ENCODE results near the gene CORO1C.
A peak's percentile ranks its signal among the peaks of the same experiment; 100 is the strongest.

CORO1C gene

GRCh38 chr12:108693186-108693730 lies 38.1 kb downstream of the CORO1C start:
- peaks cover 10% of the 10 kb centered on the region; the same call in 1 of the 2 replicates for H3K36me3 ChIP-seq (ENCODE audit: insufficient read depth, low read length)
- H4K20me1 ChIP-seq (ENCODE audit: insufficient read depth, low read length) = 0 out of 2 replicates have a peak, but pooled peaks cover 6% of the 10 kb centered on the region
- no peak overlapping the region for H3K4me3 ChIP-seq (ENCODE audit: low read depth in 1 of 2, low read length in 2 of 2)
- no peak overlapping the region for H2AFZ ChIP-seq (ENCODE audit: low read depth, low read length)
- ATAC-seq (ENCODE audit: insufficient read depth, low read depth) = no peak
- H3K4me1 ChIP-seq (ENCODE audit: insufficient read depth, low read length) = peaks cover 86% of the 10 kb centered on the region
- peaks cover 57% of the 10 kb centered on the region for H3K79me2 ChIP-seq (ENCODE audit: insufficient read depth, low read length)
- H3K9ac ChIP-seq (ENCODE audit: low read depth, low read length) = no peak overlapping the region
- peak overlapping the region; percentile 1; the same call in 1 of the 2 replicates for H3K27ac ChIP-seq (ENCODE audit: low read length)
- H3K9me3 ChIP-seq (ENCODE audit: insufficient read depth, low read length, severe bottlenecking) = no peaks in the 10 kb centered on the region
- TF ChIP-seq EZH2 (IDR thresholded peaks at IDR 0.05; ENCODE audit: borderline replicate concordance, low read depth, low read length, severe bottlenecking) = no peak
- TF ChIP-seq, protein P1, sequence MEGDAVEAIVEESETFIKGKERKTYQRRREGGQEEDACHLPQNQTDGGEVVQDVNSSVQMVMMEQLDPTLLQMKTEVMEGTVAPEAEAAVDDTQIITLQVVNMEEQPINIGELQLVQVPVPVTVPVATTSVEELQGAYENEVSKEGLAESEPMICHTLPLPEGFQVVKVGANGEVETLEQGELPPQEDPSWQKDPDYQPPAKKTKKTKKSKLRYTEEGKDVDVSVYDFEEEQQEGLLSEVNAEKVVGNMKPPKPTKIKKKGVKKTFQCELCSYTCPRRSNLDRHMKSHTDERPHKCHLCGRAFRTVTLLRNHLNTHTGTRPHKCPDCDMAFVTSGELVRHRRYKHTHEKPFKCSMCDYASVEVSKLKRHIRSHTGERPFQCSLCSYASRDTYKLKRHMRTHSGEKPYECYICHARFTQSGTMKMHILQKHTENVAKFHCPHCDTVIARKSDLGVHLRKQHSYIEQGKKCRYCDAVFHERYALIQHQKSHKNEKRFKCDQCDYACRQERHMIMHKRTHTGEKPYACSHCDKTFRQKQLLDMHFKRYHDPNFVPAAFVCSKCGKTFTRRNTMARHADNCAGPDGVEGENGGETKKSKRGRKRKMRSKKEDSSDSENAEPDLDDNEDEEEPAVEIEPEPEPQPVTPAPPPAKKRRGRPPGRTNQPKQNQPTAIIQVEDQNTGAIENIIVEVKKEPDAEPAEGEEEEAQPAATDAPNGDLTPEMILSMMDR (IDR thresholded peaks at IDR 0.05; ENCODE audit: borderline replicate concordance, extremely low read depth, low read length, poor library complexity, severe bottlenecking) = no peak
- DNase-seq = no peak
- H3K27me3 ChIP-seq (ENCODE audit: insufficient read depth, low read length, poor library complexity) = no peaks in the 10 kb centered on the region
- no peak overlapping the region for H3K4me2 ChIP-seq (ENCODE audit: insufficient read depth, low read length)

DNA sequence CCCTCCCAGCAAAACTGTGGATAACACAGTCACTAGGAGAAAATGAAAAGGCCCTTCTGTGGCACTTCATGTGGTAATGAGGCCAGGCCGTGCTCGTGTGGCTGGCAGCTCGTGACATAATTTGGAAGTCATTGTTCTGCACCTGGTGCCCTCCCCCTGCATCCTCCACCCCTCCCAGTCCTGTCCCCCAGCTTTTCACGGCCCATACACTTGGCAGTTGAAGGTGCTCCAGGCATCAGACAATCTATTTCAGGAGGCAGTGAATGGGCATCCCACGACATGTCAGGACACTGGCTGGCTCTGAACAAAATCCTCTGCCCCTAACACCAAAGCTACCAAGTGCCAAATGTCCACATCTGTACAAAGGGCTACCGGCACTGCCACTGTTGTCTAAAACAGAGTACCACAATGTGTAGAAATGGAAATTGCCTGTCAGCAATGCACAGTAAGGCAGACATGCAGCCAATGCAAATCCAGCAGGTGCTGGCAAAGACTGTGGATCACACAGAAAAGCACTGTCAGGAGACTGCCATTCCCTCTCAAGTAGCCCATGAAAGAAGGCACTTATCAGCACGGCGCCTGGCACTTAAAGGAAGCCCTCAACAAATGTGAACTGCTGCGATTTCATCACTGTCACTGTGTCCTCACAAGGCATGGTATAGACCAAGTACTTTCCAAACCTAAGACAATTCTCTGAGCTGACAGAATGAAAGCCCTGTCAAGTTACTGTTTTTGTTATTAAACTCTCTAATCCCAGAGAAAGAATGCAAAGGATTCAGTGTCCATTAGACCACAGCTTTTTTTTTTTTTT lies 39.1 kb downstream of the CORO1C start:
- peak overlapping the region; percentile 79 for H3K4me2 ChIP-seq (ENCODE audit: insufficient read depth, low read length)
- H4K20me1 ChIP-seq (ENCODE audit: insufficient read depth, low read length) = 0 out of 2 replicates have a peak, but pooled peaks cover 3% of the 10 kb centered on the region
- peaks cover 60% of the 10 kb centered on the region for H3K79me2 ChIP-seq (ENCODE audit: insufficient read depth, low read length)
- H3K4me1 ChIP-seq (ENCODE audit: insufficient read depth, low read length) = peaks cover 80% of the 10 kb centered on the region
- H3K4me3 ChIP-seq (ENCODE audit: low read depth in 1 of 2, low read length in 2 of 2) = peak overlapping the region in 1 of 2 experiments; percentile 58; a peak in 2 of 4 replicates
- H3K36me3 ChIP-seq (ENCODE audit: insufficient read depth, low read length) = peaks cover 10% of the 10 kb centered on the region; the same call in 1 of the 2 replicates
- ATAC-seq (ENCODE audit: insufficient read depth, low read depth) (peak; percentile 44), DNase-seq (peak; percentile 69)
- H3K27ac ChIP-seq (ENCODE audit: low read length) = peak overlapping the region; percentile 75
- TF ChIP-seq, protein P1 (IDR thresholded peaks at IDR 0.05; ENCODE audit: borderline replicate concordance, extremely low read depth, low read length, poor library complexity, severe bottlenecking) = no peak
- no peak for TF ChIP-seq EZH2 (IDR thresholded peaks at IDR 0.05; ENCODE audit: borderline replicate concordance, low read depth, low read length, severe bottlenecking)
- no peaks in the 10 kb centered on the region for H3K27me3 ChIP-seq (ENCODE audit: insufficient read depth, low read length, poor library complexity)
- no peaks in the 10 kb centered on the region for H3K9me3 ChIP-seq (ENCODE audit: insufficient read depth, low read length, severe bottlenecking)
- H2AFZ ChIP-seq (ENCODE audit: low read depth, low read length) = peak overlapping the region; percentile 84
- H3K9ac ChIP-seq (ENCODE audit: low read depth, low read length) = peak overlapping the region; percentile 56

GRCh38 chr12:108691175-108691997 lies 39.9 kb downstream of the CORO1C start:
- peak overlapping the region; percentile 6 to 58; a peak in 3 of 4 replicates for H3K4me3 ChIP-seq (ENCODE audit: low read depth in 1 of 2, low read length in 2 of 2)
- peak overlapping the region; percentile 84 for H2AFZ ChIP-seq (ENCODE audit: low read depth, low read length)
- DNase-seq (peak; percentile 80), ATAC-seq (ENCODE audit: insufficient read depth, low read depth) (peak; percentile 64)
- H3K36me3 ChIP-seq (ENCODE audit: insufficient read depth, low read length) = peaks cover 10% of the 10 kb centered on the region; the same call in 1 of the 2 replicates
- H3K4me1 ChIP-seq (ENCODE audit: insufficient read depth, low read length) = peaks cover 72% of the 10 kb centered on the region
- H3K27ac ChIP-seq (ENCODE audit: low read length) = peak overlapping the region; percentile 75
- TF ChIP-seq EZH2 (IDR thresholded peaks at IDR 0.05; ENCODE audit: borderline replicate concordance, low read depth, low read length, severe bottlenecking) = no peak
- TF ChIP-seq, protein P1 (IDR thresholded peaks at IDR 0.05; ENCODE audit: borderline replicate concordance, extremely low read depth, low read length, poor library complexity, severe bottlenecking) = peak; percentile 28
- peak overlapping the region; percentile 79 for H3K4me2 ChIP-seq (ENCODE audit: insufficient read depth, low read length)
- H3K9me3 ChIP-seq (ENCODE audit: insufficient read depth, low read length, severe bottlenecking) = no peaks in the 10 kb centered on the region
- peak overlapping the region; percentile 56 for H3K9ac ChIP-seq (ENCODE audit: low read depth, low read length)
- peaks cover 68% of the 10 kb centered on the region for H3K79me2 ChIP-seq (ENCODE audit: insufficient read depth, low read length)
- H3K27me3 ChIP-seq (ENCODE audit: insufficient read depth, low read length, poor library complexity) = no peaks in the 10 kb centered on the region
- H4K20me1 ChIP-seq (ENCODE audit: insufficient read depth, low read length) = 0 out of 2 replicates have a peak, but pooled peaks cover 3% of the 10 kb centered on the region

All from DND-41 (cell line).